Mucosa of stomach (tissue), 1 donor: Measurements from ENCODE around the gene PTMA.

Experiments used
- H3K27me3 ChIP-seq: one replicate; pipeline ENCODE4 v1.7.0; 2013; ENCODE audit warnings: mild to moderate bottlenecking, low read length; ENCODE audit not compliant: control insufficient read depth, insufficient read depth
- H3K36me3 ChIP-seq: one replicate; pipeline ENCODE4 v1.7.0; 2013; ENCODE audit warnings: low read length; ENCODE audit not compliant: control insufficient read depth, insufficient read depth
- H3K4me1 ChIP-seq: one replicate; pipeline ENCODE4 v1.7.0; 2013; ENCODE audit warnings: mild to moderate bottlenecking, low read length; ENCODE audit not compliant: control insufficient read depth, insufficient read depth
- H3K4me3 ChIP-seq: one replicate; pipeline ENCODE4 v1.7.0; 2013; ENCODE audit warnings: low read length
- H3K9ac ChIP-seq: one replicate; pipeline ENCODE4 v1.7.0; 2013; ENCODE audit warnings: mild to moderate bottlenecking, low read length, moderate library complexity
- H3K9me3 ChIP-seq: one replicate; pipeline ENCODE4 v1.7.0; 2013; ENCODE audit warnings: mild to moderate bottlenecking, low read length, moderate library complexity; ENCODE audit not compliant: control insufficient read depth
- donor health status: Pancreatic carcinoma.

The PTMA gene

GRCh38 chr2:231716666-231717280 is 8.4 kb downstream of the PTMA start:
- Histone ChIP-seq H3K4me1 (peaks cover 21% of the 10 kb centered on the region), H3K9ac (no peak overlapping the region), H3K36me3 (peaks cover 12% of the 10 kb centered on the region), H3K4me3 (no peak overlapping the region), H3K27me3 (no peaks in the 10 kb centered on the region), H3K9me3 (no peaks in the 10 kb centered on the region)

- Histone ChIP-seq H3K36me3 (peaks cover 5% of the 10 kb centered on the region), H3K9me3 (no peaks in the 10 kb centered on the region), H3K9ac (no peak overlapping the region), H3K4me3 (no peak overlapping the region), H3K27me3 (no peaks in the 10 kb centered on the region), H3K4me1 (peaks cover 14% of the 10 kb centered on the region)
These were observed 9.2 kb downstream of the PTMA start for GRCh38 chr2:231717281-231718171.

GRCh38 chr2:231718799-231719198 is 10.5 kb downstream of the PTMA start:
- H3K9me3 ChIP-seq, result no peaks in the 10 kb centered on the region
- no peak overlapping the region for H3K4me3 ChIP-seq
- H3K4me1 ChIP-seq, result peaks cover 9% of the 10 kb centered on the region
- no peak overlapping the region for H3K9ac ChIP-seq
- H3K27me3 ChIP-seq, result no peaks in the 10 kb centered on the region
- peaks cover 5% of the 10 kb centered on the region for H3K36me3 ChIP-seq

- H3K9ac ChIP-seq, result no peak overlapping the region
- no peaks in the 10 kb centered on the region for H3K9me3 ChIP-seq
- no peaks in the 10 kb centered on the region for H3K36me3 ChIP-seq
- no peaks in the 10 kb centered on the region for H3K27me3 ChIP-seq
- H3K4me3 ChIP-seq, result no peak overlapping the region
- H3K4me1 ChIP-seq, result no peaks in the 10 kb centered on the region
These were observed 12.1 kb downstream of the PTMA start for GRCh38 chr2:231720292-231720986.

GRCh38 chr2:231720987-231721966 is 13.0 kb downstream of the PTMA start:
- Histone ChIP-seq H3K4me1 (no peaks in the 10 kb centered on the region), H3K36me3 (no peaks in the 10 kb centered on the region), H3K27me3 (no peaks in the 10 kb centered on the region), H3K4me3 (no peak overlapping the region), H3K9ac (no peak overlapping the region), H3K9me3 (no peaks in the 10 kb centered on the region)

GRCh38 chr2:231722721-231723307 is 14.5 kb downstream of the PTMA start:
- H3K36me3 ChIP-seq, result no peaks in the 10 kb centered on the region
- no peaks in the 10 kb centered on the region for H3K9me3 ChIP-seq
- H3K4me3 ChIP-seq, result no peak overlapping the region
- H3K27me3 ChIP-seq, result no peaks in the 10 kb centered on the region
- H3K4me1 ChIP-seq, result no peaks in the 10 kb centered on the region
- H3K9ac ChIP-seq, result no peak overlapping the region

- no peak overlapping the region for H3K9ac ChIP-seq
- H3K36me3 ChIP-seq, result no peaks in the 10 kb centered on the region
- no peaks in the 10 kb centered on the region for H3K4me1 ChIP-seq
- H3K9me3 ChIP-seq, result no peaks in the 10 kb centered on the region
- H3K27me3 ChIP-seq, result no peaks in the 10 kb centered on the region
- H3K4me3 ChIP-seq, result no peak overlapping the region
These were observed 17.2 kb downstream of the PTMA start for GRCh38 chr2:231725476-231725875.

- Histone ChIP-seq H3K36me3 (no peaks in the 10 kb centered on the region), H3K4me1 (no peaks in the 10 kb centered on the region), H3K9me3 (no peaks in the 10 kb centered on the region), H3K9ac (no peak overlapping the region), H3K4me3 (no peak overlapping the region), H3K27me3 (no peaks in the 10 kb centered on the region)
These were observed 18.0 kb downstream of the PTMA start for GRCh38 chr2:231726276-231726675.

GRCh38 chr2:231727621-231728020 is 19.3 kb downstream of the PTMA start:
- Histone ChIP-seq H3K9ac (no peak overlapping the region), H3K4me1 (no peaks in the 10 kb centered on the region), H3K27me3 (no peaks in the 10 kb centered on the region), H3K36me3 (no peaks in the 10 kb centered on the region), H3K9me3 (no peaks in the 10 kb centered on the region), H3K4me3 (no peak overlapping the region)

- no peak overlapping the region for H3K4me3 ChIP-seq
- no peaks in the 10 kb centered on the region for H3K27me3 ChIP-seq
- no peaks in the 10 kb centered on the region for H3K9me3 ChIP-seq
- H3K36me3 ChIP-seq, result no peaks in the 10 kb centered on the region
- no peaks in the 10 kb centered on the region for H3K4me1 ChIP-seq
- H3K9ac ChIP-seq, result no peak overlapping the region
These were observed 24.3 kb downstream of the PTMA start for GRCh38 chr2:231732604-231733003.

- H3K9me3 ChIP-seq, result no peaks in the 10 kb centered on the region
- H3K4me1 ChIP-seq, result no peaks in the 10 kb centered on the region
- H3K36me3 ChIP-seq, result no peaks in the 10 kb centered on the region
These were observed 29.4 kb downstream of the PTMA start for GRCh38 chr2:231737761-231738160.

More at GRCh38 chr2:231737761-231738160, 29.4 kb downstream of the PTMA start:
- Histone ChIP-seq H3K27me3 (no peaks in the 10 kb centered on the region), H3K9ac (no peak overlapping the region), H3K4me3 (no peak overlapping the region)
